Adrenal gland (tissue), 12 donors: ENCODE results near the gene MSANTD1. TPM values are rescaled to one million over a fixed set of nuclear protein-coding genes. Genes with fewer than 3 reads are reported as not detected.

Experiments used
- DNase-seq, 7 donors: peaks; one replicate each; pipeline ENCODE4 v3.0.0-alpha.2; 2019 to 2020
- H3K27ac ChIP-seq, 5 donors: fragments of 200-600 bp; sonication (generic) in 4 of 5; 1 replicate in 3 of 5; 2 replicates in 2 of 5; pipeline versions ENCODE4 v1.5.1 to v1.8.0; 2016 to 2020; ENCODE audit warnings: mild to moderate bottlenecking in 1 of 5
- H3K27me3 ChIP-seq: fragments of 200-600 bp; 2 replicates; pipeline ENCODE4 v1.8.0; 2021
- H3K36me3 ChIP-seq, 2 donors: fragments of 200-600 bp; replicated peaks in 1 of 2; 1 replicate in 1 of 2; 2 replicates in 1 of 2; pipeline versions ENCODE4 v1.5.1 to v1.8.0; 2018 to 2022
- H3K4me1 ChIP-seq, 2 donors: fragments of 200-600 bp; replicated peaks in 1 of 2; 1 replicate in 1 of 2; 2 replicates in 1 of 2; pipeline versions ENCODE4 v1.5.1 to v1.8.0; 2018 to 2021
- H3K4me3 ChIP-seq, 4 donors: fragments of 200-600 bp; sonication (generic) in 3 of 4; one replicate each; pipeline ENCODE4 v1.5.1; 2016 to 2018
- H3K9me3 ChIP-seq, 3 donors: fragments of 200-600 bp; sonication (generic) in 1 of 3; replicated peaks in 1 of 3; 1 replicate in 2 of 3; 2 replicates in 1 of 3; pipeline versions ENCODE4 v1.5.1 to v1.8.0; 2016 to 2021
- POLR2A ChIP-seq, 2 donors: fragments of 450-650 bp; IDR thresholded peaks; one replicate each; pipeline ENCODE4 v1.6.1; 2017; ENCODE audit warnings: antibody characterized with exemption in 2 of 2, mild to moderate bottlenecking in 2 of 2, moderate library complexity in 1 of 2
- WGBS, 4 donors: extraction: QIAGEN DNeasy Blood & Tissue Kit in 2 of 4; methylation state at CpG; one replicate each; pipeline versions ENCODE4 v1.1.5 to v1.1.7; 2013 to 2017; 5-methylcytosine and 5-hydroxymethylcytosine counted together
- intact Hi-C, 2 donors: fragments of 100-400 bp; cut with DNase I; formaldehyde crosslinking; loops; one replicate each; pipeline versions ENCODE4 v1.14.1 to v1.15.0; 2022 to 2023
- polyA plus RNA-seq, 3 donors: library from polyadenylated mRNA; stranded (reverse); fragments of 200-250 nt in 2 of 3; fragments of 350-450 nt in 1 of 3; fragmentation: Illumina TruSeq in 1 of 3; extraction: RNeasy Lipid Tissue Mini Kit (QIAGEN cat#74804) in 1 of 3; gene quantifications; one replicate each; pipeline ENCODE4 v1.2.3, GENCODE V29; 2013 to 2014
- total RNA-seq, 9 donors: library from RNA; depleted of rRNA in 4 of 9; stranded (reverse); fragments of >200 nt in 4 of 9; fragments of 120-200 nt in 1 of 9; fragmentation: NEBNext Ultra II Directional in 1 of 9; extraction: Animal tissue kit (Norgen Biotek cat#: 25700) in 1 of 9; gene quantifications; one replicate each; pipeline versions ENCODE4 v1.1.0 to v1.2.4, GENCODE V29; 2013 to 2023
- TF ChIP-seq, protein P1 (sequence below), 6 experiments: fragments of 450-650 bp in 4 of 6; fragments of 200-600 bp in 2 of 6; sonication (generic) in 1 of 6; IDR thresholded peaks; 1 replicate in 5 of 6; 2 replicates in 1 of 6; pipeline versions ENCODE4 v1.5.1 to v1.8.0; 2016 to 2021; ENCODE audit warnings: antibody characterized with exemption in 6 of 6, mild to moderate bottlenecking in 2 of 6, moderate library complexity in 1 of 6
- donor health status: healthy with polysubstance abuse.
- donor health status: Bipolar disorder and iron deficiency.
- donor health status: DM: yes; HTN: yes; CAD: no.
- donor health status: DM: no; HTN: no; CAD: no.
- donor health status: DM: no; HTN: no; CAD: no.
- donor health status: DM: yes; HTN: yes; CAD: no.

The MSANTD1 gene
- total and polyA plus RNA-seq, 12 donors, result 0.05 to 3.0 (median 0.40) TPM; not detected in 1

GRCh38 chr4:3217266-3217665 lies 31.7 kb upstream of the MSANTD1 start:
- intact Hi-C loops, result no loop called here
- peaks cover 0 to 87% of the 10 kb centered on the region in 2 donors for H3K36me3 ChIP-seq
- no peak overlapping the region for H3K4me3 ChIP-seq
- H3K27ac ChIP-seq, result no peak overlapping the region
- no peaks in the 10 kb centered on the region for H3K27me3 ChIP-seq
- 76 to 98% (median 88%) methylated on average over 2 of the region's 2 CpGs for WGBS, 4 donors
- no peaks in the 10 kb centered on the region for H3K4me1 ChIP-seq
- DNase-seq, result no peak
- no peaks in the 10 kb centered on the region for H3K9me3 ChIP-seq
- no peak for TF ChIP-seq POLR2A (IDR thresholded peaks at IDR 0.05)
- TF ChIP-seq, protein P1, sequence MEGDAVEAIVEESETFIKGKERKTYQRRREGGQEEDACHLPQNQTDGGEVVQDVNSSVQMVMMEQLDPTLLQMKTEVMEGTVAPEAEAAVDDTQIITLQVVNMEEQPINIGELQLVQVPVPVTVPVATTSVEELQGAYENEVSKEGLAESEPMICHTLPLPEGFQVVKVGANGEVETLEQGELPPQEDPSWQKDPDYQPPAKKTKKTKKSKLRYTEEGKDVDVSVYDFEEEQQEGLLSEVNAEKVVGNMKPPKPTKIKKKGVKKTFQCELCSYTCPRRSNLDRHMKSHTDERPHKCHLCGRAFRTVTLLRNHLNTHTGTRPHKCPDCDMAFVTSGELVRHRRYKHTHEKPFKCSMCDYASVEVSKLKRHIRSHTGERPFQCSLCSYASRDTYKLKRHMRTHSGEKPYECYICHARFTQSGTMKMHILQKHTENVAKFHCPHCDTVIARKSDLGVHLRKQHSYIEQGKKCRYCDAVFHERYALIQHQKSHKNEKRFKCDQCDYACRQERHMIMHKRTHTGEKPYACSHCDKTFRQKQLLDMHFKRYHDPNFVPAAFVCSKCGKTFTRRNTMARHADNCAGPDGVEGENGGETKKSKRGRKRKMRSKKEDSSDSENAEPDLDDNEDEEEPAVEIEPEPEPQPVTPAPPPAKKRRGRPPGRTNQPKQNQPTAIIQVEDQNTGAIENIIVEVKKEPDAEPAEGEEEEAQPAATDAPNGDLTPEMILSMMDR (IDR thresholded peaks at IDR 0.05), result no peak

GRCh38 chr4:3217771-3218170 lies 31.2 kb upstream of the MSANTD1 start:
- intact Hi-C loops, result no loop called here
- 95 to 98% (median 96%) methylated on average over 10 to 16 of the region's 16 CpGs for WGBS, 4 donors
- TF ChIP-seq, protein P1 (IDR thresholded peaks at IDR 0.05), result no peak
- TF ChIP-seq POLR2A (IDR thresholded peaks at IDR 0.05), result no peak
- Histone ChIP-seq H3K27me3 (no peaks in the 10 kb centered on the region), H3K27ac (no peak overlapping the region), H3K9me3 (no peaks in the 10 kb centered on the region), H3K4me1 (no peaks in the 10 kb centered on the region), H3K36me3 (peaks cover 0 to 87% of the 10 kb centered on the region in 2 donors), H3K4me3 (no peak overlapping the region)
- DNase-seq, result no peak

DNA sequence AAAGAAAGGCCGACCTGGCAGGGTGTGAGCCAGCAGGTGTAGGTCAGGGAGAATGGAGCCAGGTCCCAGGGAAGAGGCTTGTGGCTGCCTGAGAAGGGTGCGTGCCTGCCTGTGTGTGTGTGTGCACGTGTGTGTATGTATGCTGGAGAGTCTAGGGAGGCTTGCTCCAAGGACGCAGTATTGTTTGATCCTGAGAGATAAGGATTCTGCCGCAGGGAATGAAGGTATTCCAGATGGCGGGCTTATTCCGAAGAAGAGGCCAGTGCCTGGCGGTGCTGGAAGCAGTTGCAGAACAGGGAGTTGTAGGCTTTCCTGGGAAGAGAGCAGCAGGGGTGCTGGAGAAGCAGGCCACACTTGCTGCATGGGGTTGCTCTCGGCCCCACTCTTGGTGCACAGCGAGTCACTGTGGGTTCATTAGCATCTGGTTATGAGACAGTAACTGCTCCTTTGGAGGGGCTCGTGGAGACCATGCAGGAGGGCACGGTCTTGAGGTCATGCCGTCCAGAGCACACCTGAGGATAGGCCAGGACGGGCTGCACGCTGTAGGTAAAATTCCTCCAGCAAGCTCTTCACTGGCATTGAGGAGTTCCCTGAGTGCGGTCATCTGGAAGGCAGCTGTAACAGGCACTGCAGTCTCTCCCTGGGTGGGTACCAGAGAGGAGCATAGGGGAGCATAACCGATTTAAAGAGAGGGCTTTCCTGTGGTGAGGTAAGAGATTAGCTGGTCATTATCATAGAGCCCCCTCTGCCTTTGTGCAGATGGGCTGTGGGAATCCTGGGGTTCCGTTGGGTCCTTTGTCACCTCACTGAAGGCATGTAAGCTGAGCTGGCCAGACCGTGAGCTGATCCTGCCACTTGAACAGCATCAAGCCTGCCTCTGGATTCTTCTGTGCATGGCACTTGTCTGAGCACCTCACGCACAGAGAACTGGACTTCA lies 29.9 kb upstream of the MSANTD1 start:
- no peaks in the 10 kb centered on the region for H3K9me3 ChIP-seq
- H3K27ac ChIP-seq, result no peak overlapping the region
- intact Hi-C loops, result no loop called here
- no peak overlapping the region for H3K4me3 ChIP-seq
- no peak for TF ChIP-seq POLR2A (IDR thresholded peaks at IDR 0.05)
- TF ChIP-seq, protein P1 (IDR thresholded peaks at IDR 0.05), result no peak
- WGBS, 4 donors, result 83 to 93% (median 87%) methylated on average over 17 to 20 of the region's 20 CpGs
- H3K4me1 ChIP-seq, result no peaks in the 10 kb centered on the region
- no peak for DNase-seq
- H3K36me3 ChIP-seq, result peaks cover 0 to 87% of the 10 kb centered on the region in 2 donors
- no peaks in the 10 kb centered on the region for H3K27me3 ChIP-seq

- Histone ChIP-seq H3K4me1 (no peaks in the 10 kb centered on the region), H3K27ac (no peak overlapping the region), H3K4me3 (no peak overlapping the region), H3K27me3 (no peaks in the 10 kb centered on the region), H3K36me3 (peaks cover 0 to 90% of the 10 kb centered on the region in 2 donors), H3K9me3 (no peaks in the 10 kb centered on the region)
- intact Hi-C loops, result no loop called here
- no peak for DNase-seq
- 77 to 87% (median 83%) methylated on average over 9 of the region's 9 CpGs for WGBS, 4 donors
- no peak for TF ChIP-seq POLR2A (IDR thresholded peaks at IDR 0.05)
- TF ChIP-seq, protein P1 (IDR thresholded peaks at IDR 0.05), result no peak
Observed at GRCh38 chr4:3219761-3220475, 29.0 kb upstream of the MSANTD1 start.
